ENCODE results near the gene MAP3K5.

The MAP3K5 gene

DNA sequence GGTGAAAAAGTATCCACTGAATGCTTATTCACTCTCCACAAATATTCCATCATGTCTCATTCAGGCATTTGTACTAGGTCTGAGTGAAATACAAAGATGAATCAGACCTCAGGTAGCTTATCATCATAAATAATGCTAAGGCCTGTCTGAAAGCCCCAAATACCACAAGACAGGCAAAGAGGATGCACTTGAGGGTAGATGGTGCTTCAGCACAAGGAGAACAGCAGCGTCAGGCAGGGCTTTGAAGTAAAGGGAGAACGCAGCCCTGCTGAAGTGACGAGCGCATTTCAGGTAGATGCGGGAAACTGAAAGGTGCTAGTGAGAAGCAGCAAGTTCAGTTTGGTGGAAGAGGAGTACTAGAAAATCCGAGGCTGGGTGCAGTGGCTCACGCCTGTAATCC is 38.7 kb downstream of the MAP3K5 start:
- Histone ChIP-seq H3K4me1 (ENCODE audit: control insufficient read depth, low read depth, low read length) (no peaks in the 10 kb centered on the region), H3K36me3 (ENCODE audit: control insufficient read depth, low read depth, low read length) (no peaks in the 10 kb centered on the region), H3K9ac (ENCODE audit: low read length) (no peak overlapping the region), H3K4me3 (ENCODE audit: low read length) (no peak overlapping the region), H3K27ac (ENCODE audit: low read length) (no peak overlapping the region), H3K9me3 (ENCODE audit: control insufficient read depth, low read depth, low read length) (no peaks in the 10 kb centered on the region), H3K27me3 (ENCODE audit: control insufficient read depth, insufficient read depth, low read length) (no peaks in the 10 kb centered on the region)

DNA sequence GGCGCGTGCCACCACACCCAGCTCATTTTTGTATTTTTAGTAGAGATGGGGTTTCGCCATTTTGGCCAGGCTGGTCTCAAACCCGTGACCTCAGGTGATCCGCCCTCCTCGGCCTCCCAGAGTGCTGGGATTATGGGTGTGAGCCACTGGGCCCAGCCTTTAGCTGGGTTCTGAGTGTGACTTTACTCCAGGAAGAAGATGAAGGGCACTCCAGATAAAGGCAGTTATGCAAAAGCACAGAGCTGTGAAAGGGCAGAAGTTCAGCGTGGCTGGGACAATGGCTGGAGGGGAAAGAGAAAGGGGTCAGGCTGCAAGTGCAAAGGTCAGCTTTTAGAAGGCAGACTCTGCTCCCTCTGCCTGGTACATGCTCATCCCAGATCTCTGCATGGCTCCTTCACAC is 39.7 kb downstream of the MAP3K5 start:
- H3K4me1 ChIP-seq (ENCODE audit: control insufficient read depth, low read depth, low read length): no peaks in the 10 kb centered on the region

DNA sequence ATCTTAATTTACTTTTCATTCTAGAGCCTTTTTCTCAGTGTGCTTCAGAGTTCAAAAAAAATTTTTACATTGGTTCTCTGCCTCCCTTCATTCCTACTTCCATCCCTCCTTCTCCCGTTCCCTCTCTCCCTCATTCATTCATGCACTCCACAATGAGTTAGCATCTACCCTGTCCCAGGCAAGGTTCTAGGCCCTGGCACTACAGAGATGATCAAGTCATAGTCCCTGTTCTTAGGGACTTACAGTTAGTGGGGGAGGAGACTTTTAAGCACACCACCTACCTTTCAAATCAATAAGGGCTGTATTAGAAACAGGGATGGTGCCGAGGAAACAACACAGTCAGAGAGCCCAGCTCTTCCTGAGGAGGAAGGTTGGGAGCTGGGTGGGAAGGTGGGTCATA is 40.3 kb downstream of the MAP3K5 start:
- Histone ChIP-seq H3K4me3 (ENCODE audit: low read length) (no peak overlapping the region), H3K27ac (ENCODE audit: low read length) (no peak overlapping the region), H3K36me3 (ENCODE audit: control insufficient read depth, low read depth, low read length) (no peaks in the 10 kb centered on the region), H3K4me1 (ENCODE audit: control insufficient read depth, low read depth, low read length) (no peaks in the 10 kb centered on the region), H3K27me3 (ENCODE audit: control insufficient read depth, insufficient read depth, low read length) (no peaks in the 10 kb centered on the region), H3K9me3 (ENCODE audit: control insufficient read depth, low read depth, low read length) (no peaks in the 10 kb centered on the region), H3K9ac (ENCODE audit: low read length) (no peak overlapping the region)

More for the DNA sequence above, 39.7 kb downstream of the MAP3K5 start:
- H3K9ac ChIP-seq (ENCODE audit: low read length): no peak overlapping the region
- no peaks in the 10 kb centered on the region for H3K27me3 ChIP-seq (ENCODE audit: control insufficient read depth, insufficient read depth, low read length)
- H3K36me3 ChIP-seq (ENCODE audit: control insufficient read depth, low read depth, low read length): no peaks in the 10 kb centered on the region
- no peak overlapping the region for H3K4me3 ChIP-seq (ENCODE audit: low read length)
- H3K9me3 ChIP-seq (ENCODE audit: control insufficient read depth, low read depth, low read length): no peaks in the 10 kb centered on the region
- H3K27ac ChIP-seq (ENCODE audit: low read length): no peak overlapping the region

DNA sequence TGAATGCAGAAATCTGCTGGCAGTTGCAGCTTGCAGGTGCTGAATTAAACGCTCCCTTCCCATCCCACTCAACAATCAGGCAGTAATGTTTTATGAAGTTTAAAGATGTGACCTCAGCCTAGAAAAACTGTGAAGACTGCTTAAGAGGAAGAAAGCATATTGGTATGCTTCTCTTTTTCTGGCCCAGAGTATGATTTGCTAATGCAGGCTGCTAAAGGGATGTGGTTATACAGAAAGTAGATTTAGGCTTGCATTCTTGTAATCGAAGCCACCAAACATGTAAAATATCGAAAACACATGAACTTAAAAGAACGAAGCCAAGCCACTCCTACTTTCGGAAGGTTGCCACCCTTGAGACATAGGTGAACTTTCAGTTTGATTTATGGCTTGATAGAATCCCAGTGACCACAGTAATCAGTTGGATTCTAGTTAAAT is 40.7 kb downstream of the MAP3K5 start:
- no peak overlapping the region for H3K9ac ChIP-seq (ENCODE audit: low read length)
- no peaks in the 10 kb centered on the region for H3K9me3 ChIP-seq (ENCODE audit: control insufficient read depth, low read depth, low read length)
- H3K4me1 ChIP-seq (ENCODE audit: control insufficient read depth, low read depth, low read length): no peaks in the 10 kb centered on the region
- no peaks in the 10 kb centered on the region for H3K36me3 ChIP-seq (ENCODE audit: control insufficient read depth, low read depth, low read length)
- H3K27me3 ChIP-seq (ENCODE audit: control insufficient read depth, insufficient read depth, low read length): no peaks in the 10 kb centered on the region
- H3K27ac ChIP-seq (ENCODE audit: low read length): no peak overlapping the region
- no peak overlapping the region for H3K4me3 ChIP-seq (ENCODE audit: low read length)

DNA sequence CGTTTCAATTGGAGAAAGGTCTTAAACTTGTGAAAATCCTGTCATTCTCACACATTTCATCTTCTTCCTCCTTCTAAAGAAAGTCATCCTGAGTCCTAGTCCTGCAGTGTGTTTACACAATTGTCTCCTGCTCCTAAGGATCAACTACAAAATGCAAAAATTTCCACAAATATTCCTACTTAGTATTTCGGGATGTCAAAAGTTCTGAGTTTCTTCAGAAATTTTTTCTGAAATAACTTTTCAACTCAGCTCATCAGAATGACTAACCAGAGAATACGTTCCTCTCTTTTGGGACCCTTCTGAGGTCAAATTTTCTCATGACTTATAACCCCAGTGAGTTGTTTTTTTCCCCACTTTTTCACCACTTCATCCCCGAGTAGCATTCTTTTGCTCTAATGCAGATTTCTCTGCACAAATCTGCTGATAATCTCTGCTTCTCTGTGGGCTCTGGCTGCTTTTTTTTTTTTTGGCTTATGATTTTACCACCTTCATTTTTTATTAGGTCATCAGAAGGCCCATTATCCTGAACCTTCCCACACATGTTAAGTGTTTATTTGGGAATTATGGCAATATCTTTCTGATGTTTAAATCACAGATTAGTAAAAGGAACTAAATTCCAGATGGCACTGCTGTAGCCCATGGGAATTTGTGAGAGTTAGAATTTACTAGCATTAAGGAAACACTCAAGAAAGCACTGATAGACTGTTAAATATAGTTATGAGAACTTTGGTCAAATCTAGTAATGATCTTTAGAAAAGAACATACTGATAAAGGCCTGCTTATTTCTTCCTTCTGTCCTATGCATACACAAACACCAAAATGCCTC is 41.4 kb downstream of the MAP3K5 start:
- Histone ChIP-seq H3K27ac (ENCODE audit: low read length) (no peak overlapping the region), H3K9me3 (ENCODE audit: control insufficient read depth, low read depth, low read length) (no peaks in the 10 kb centered on the region), H3K27me3 (ENCODE audit: control insufficient read depth, insufficient read depth, low read length) (no peaks in the 10 kb centered on the region), H3K9ac (ENCODE audit: low read length) (no peak overlapping the region), H3K36me3 (ENCODE audit: control insufficient read depth, low read depth, low read length) (no peaks in the 10 kb centered on the region), H3K4me3 (ENCODE audit: low read length) (no peak overlapping the region), H3K4me1 (ENCODE audit: control insufficient read depth, low read depth, low read length) (no peaks in the 10 kb centered on the region)

DNA sequence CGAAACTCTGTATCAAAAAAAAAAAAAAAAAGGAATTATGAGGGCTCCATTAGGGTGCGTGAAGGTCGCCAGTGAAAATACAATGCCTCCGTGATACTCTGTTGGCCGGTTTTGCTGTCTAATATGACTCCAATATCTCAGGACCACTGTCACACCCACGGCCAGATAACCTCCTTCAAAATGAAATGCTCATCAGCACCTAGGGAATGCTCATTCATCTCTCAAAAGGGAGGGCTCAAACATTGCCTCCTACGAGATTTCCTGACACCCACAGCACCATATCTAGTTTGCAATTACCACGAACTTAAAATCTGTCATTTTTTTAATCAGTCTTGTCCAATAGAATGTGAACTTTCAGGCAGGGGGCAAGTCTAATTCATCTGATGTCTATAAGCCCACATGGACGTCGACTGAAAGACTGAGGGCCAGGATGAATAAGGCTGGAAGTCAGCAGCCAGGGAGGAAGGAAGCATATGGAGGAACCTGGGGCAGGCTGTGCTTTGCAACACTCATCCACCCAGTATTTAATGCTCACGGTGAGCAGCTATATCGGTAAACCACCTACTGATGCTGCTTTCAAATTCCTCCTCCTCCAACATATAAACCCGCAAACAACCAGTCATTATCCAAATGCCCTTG is 42.8 kb downstream of the MAP3K5 start:
- H3K9me3 ChIP-seq (ENCODE audit: control insufficient read depth, low read depth, low read length): no peaks in the 10 kb centered on the region
- H3K27me3 ChIP-seq (ENCODE audit: control insufficient read depth, insufficient read depth, low read length): no peaks in the 10 kb centered on the region
- H3K27ac ChIP-seq (ENCODE audit: low read length): no peak overlapping the region
- no peak overlapping the region for H3K4me3 ChIP-seq (ENCODE audit: low read length)
- no peaks in the 10 kb centered on the region for H3K4me1 ChIP-seq (ENCODE audit: control insufficient read depth, low read depth, low read length)
- H3K36me3 ChIP-seq (ENCODE audit: control insufficient read depth, low read depth, low read length): no peaks in the 10 kb centered on the region
- no peak overlapping the region for H3K9ac ChIP-seq (ENCODE audit: low read length)

DNA sequence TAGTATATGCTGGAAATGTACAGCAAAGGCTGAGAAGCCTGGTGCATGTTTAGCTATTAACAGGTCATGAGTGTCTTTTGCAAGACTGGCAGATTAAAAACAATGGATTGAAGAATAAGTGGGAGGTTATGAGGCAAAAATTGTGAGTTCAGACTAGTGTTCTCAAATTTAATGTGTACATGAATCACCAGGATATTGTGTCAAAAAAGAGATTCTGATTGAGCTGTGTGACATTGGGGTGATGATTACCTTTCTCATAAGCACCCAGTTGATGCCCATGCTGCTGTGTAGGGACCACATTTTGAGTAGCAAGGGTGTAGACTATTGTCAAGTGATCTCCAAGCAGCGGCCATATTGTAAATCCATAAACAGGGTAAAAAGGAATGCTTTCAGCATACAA is 44.8 kb downstream of the MAP3K5 start:
- Histone ChIP-seq H3K36me3 (ENCODE audit: control insufficient read depth, low read depth, low read length) (no peaks in the 10 kb centered on the region), H3K27ac (ENCODE audit: low read length) (no peak overlapping the region), H3K9me3 (ENCODE audit: control insufficient read depth, low read depth, low read length) (no peaks in the 10 kb centered on the region), H3K27me3 (ENCODE audit: control insufficient read depth, insufficient read depth, low read length) (no peaks in the 10 kb centered on the region), H3K4me3 (ENCODE audit: low read length) (no peak overlapping the region), H3K9ac (ENCODE audit: low read length) (no peak overlapping the region), H3K4me1 (ENCODE audit: control insufficient read depth, low read depth, low read length) (no peaks in the 10 kb centered on the region)

DNA sequence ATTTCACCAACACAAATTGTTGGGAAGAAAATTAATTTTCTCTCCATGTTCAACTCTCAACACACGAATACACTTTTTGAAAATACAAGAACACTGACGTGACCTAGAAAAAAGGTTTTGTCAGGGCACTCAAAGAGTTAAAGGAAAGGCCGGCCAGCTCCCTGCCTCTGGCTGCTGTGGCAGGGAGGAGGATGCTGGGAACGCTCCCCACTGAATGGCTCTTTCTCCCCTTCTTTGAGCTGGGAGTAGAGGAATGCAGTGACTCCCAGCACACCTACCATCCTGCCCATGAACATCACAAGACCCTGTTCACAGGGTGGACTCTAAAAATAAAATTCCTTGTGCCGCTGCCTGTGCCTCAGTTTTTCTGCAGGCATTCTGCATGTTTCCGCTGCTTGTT is 47.0 kb downstream of the MAP3K5 start:
- Histone ChIP-seq H3K27me3 (ENCODE audit: control insufficient read depth, insufficient read depth, low read length) (no peaks in the 10 kb centered on the region), H3K36me3 (ENCODE audit: control insufficient read depth, low read depth, low read length) (no peaks in the 10 kb centered on the region), H3K9ac (ENCODE audit: low read length) (no peak overlapping the region), H3K4me1 (ENCODE audit: control insufficient read depth, low read depth, low read length) (no peaks in the 10 kb centered on the region), H3K4me3 (ENCODE audit: low read length) (no peak overlapping the region), H3K27ac (ENCODE audit: low read length) (no peak overlapping the region), H3K9me3 (ENCODE audit: control insufficient read depth, low read depth, low read length) (no peaks in the 10 kb centered on the region)

DNA sequence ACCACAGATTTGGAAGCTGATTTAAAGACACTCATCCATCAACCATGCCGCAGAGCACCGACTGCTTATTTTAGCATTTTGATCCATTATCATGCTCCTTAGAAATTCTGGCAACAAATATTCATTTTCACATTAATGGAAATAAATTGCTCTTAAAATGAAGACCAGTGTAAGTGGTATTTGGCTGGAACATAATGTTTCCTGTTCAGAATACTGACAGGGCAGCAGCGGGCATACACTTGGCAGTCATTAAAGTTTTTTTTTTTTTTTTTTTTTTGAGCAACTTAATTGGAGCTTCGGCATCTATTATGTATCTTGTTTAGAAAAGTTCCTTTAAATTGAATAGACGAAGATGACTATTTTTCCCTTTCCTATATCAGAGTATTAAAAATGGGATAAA is 47.4 kb downstream of the MAP3K5 start:
- Histone ChIP-seq H3K9me3 (ENCODE audit: control insufficient read depth, low read depth, low read length) (no peaks in the 10 kb centered on the region), H3K27me3 (ENCODE audit: control insufficient read depth, insufficient read depth, low read length) (no peaks in the 10 kb centered on the region), H3K9ac (ENCODE audit: low read length) (no peak overlapping the region), H3K4me1 (ENCODE audit: control insufficient read depth, low read depth, low read length) (no peaks in the 10 kb centered on the region), H3K27ac (ENCODE audit: low read length) (no peak overlapping the region), H3K4me3 (ENCODE audit: low read length) (no peak overlapping the region), H3K36me3 (ENCODE audit: control insufficient read depth, low read depth, low read length) (no peaks in the 10 kb centered on the region)

DNA sequence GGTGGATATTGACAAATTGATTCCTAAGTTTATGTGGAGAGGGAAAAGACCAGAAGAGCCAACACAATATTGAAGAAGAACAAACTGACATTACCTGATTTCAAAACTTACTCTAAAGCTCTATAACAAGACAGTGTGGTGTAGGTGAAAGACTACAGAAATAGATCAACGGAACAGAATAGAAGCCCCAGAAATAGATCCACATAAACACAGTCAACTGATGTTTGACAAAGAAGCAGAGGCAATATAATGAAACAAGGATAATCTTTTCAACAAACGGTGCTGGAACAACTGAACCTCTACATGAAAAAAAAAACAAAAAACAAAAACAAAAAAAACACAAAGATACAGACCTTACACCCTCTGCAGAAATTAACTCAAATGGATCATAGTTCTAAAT is 50.2 kb downstream of the MAP3K5 start:
- H3K27ac ChIP-seq (ENCODE audit: low read length): no peak overlapping the region

DNA sequence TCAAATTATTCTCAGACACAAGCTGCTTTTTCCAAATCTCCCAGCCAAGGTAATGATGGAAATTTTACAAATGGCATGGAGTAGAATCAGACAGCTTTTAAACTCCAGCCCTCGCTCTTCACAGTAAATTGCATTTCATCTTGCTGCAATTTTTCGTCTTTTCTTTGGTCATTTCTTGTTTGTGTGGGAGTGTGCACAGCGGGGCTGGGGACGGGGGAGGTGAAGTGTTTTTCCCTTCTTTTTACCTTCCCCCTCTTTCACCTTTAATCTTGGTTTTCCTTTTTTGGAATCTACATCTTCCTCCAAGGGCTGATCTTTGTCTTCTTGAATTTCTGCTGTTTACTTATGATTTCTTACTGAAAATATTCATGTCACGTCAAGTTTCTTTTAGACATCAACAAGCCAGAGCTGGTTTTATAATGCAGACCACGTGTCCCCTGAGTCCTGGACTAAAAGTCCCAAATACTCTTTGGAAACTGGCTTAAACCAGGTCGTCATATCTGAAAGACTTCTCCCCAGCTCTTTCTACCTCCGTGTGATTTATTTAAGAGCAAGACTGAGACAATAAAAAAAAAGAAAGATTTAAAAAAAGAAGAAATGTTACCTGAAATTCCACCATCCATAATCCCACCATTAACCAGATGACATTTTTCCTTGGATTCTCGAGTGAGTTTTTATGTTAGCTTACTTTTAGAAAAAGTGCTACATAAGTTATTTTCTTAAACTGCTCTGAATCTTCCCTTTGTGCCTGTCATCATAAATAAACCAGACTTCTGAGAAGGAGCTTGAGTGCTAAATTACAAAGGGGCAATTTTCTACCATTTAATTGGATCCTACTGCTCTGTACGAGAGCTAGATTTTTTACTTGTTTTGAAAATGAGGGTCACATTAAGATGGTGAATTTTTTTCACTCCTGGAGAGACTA is 52.0 kb downstream of the MAP3K5 start:
- Histone ChIP-seq H3K27me3 (ENCODE audit: control insufficient read depth, insufficient read depth, low read length) (no peaks in the 10 kb centered on the region), H3K4me1 (ENCODE audit: control insufficient read depth, low read depth, low read length) (no peaks in the 10 kb centered on the region), H3K9me3 (ENCODE audit: control insufficient read depth, low read depth, low read length) (no peaks in the 10 kb centered on the region), H3K27ac (ENCODE audit: low read length) (no peak overlapping the region), H3K4me3 (ENCODE audit: low read length) (no peak overlapping the region), H3K36me3 (ENCODE audit: control insufficient read depth, low read depth, low read length) (no peaks in the 10 kb centered on the region), H3K9ac (ENCODE audit: low read length) (no peak overlapping the region)

More for the DNA sequence above, 50.2 kb downstream of the MAP3K5 start:
- Histone ChIP-seq H3K9me3 (ENCODE audit: control insufficient read depth, low read depth, low read length) (no peaks in the 10 kb centered on the region), H3K4me3 (ENCODE audit: low read length) (no peak overlapping the region), H3K36me3 (ENCODE audit: control insufficient read depth, low read depth, low read length) (no peaks in the 10 kb centered on the region), H3K4me1 (ENCODE audit: control insufficient read depth, low read depth, low read length) (no peaks in the 10 kb centered on the region), H3K27me3 (ENCODE audit: control insufficient read depth, insufficient read depth, low read length) (no peaks in the 10 kb centered on the region), H3K9ac (ENCODE audit: low read length) (no peak overlapping the region)

All from iPS-18a (cell line).